Activated naive CD8-positive, alpha-beta T cell treated with anti-CD3 and anti-CD28 coated beads, Interleukin-2, amount 50 U/mL, for 24 hours (primary cell): Measurements from ENCODE around the gene ATP13A2.

Experiments
- ATAC-seq: fragments of 150-1000 bp; cut with Tn5 transposase; one replicate; pipeline ENCODE4 v1.10.0; 2021
- DNase-seq: peaks from one replicate; pipeline ENCODE4 v3.0.0; 2021
- H3K27ac Mint-ChIP-seq: one replicate; pipeline ENCODE4 v1.8.0; 2021; ENCODE audit warnings: mild to moderate bottlenecking, mixed read lengths
- H3K27me3 Mint-ChIP-seq: one replicate; pipeline ENCODE4 v1.8.0; 2021; ENCODE audit warnings: mixed read lengths
- H3K36me3 Mint-ChIP-seq: one replicate; pipeline ENCODE4 v1.8.0; 2021; ENCODE audit warnings: low read depth, mixed read lengths
- H3K4me1 Mint-ChIP-seq: one replicate; pipeline ENCODE4 v1.8.0; 2021; ENCODE audit warnings: mixed read lengths
- H3K4me3 Mint-ChIP-seq: one replicate; pipeline ENCODE4 v1.8.0; 2021; ENCODE audit warnings: mild to moderate bottlenecking, moderate library complexity, mixed read lengths
- H3K9me3 Mint-ChIP-seq: one replicate; pipeline ENCODE4 v1.8.0; 2021; ENCODE audit warnings: mixed read lengths

The ATP13A2 gene

DNA sequence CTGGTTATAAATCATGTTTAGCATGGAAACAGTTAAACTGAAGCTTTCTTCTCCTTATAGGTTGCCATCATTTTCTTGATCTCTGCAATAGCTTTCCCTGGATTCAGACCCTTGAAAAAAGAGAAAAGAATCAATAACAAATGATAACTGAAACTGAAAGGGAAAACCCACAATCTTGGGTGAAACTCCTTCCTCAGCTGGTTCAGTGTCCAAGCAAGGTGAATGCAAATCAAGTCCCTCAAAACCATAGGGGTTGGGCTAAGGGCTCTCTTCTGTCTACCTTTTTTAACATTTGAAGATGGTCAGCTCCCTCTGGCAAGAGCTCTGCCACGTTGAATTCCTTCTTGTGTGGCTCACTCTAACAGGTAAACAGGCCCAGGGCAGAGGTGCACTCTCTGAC, 7.1 kb upstream of the ATP13A2 start:
- ATAC-seq (no peak), DNase-seq (no peak)
- Mint-ChIP-seq H3K4me1 (peaks cover 9% of the 10 kb centered on the region), H3K9me3 (no peaks in the 10 kb centered on the region), H3K36me3 (peaks cover 34% of the 10 kb centered on the region), H3K27ac (peak overlapping the region; percentile 23), H3K4me3 (no peak overlapping the region), H3K27me3 (no peaks in the 10 kb centered on the region)

DNA sequence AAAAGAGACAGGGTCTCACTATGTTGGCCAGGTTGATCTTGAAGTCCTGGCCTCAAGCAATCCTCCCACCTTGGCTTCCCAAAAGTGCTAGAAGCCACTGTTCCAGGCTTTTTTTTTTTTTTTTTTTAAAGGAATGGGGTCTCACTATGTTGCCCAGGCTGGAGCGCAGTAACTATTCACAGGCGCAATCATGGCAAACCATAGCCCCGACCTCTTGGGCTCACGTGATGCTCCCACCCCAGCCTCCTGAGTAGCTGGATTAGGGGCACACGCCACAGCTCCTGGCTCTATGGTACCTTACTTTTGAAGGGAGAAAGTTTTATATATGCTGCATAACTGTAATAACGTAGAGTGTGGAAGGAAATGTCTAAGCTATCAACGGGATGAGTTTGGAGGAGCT, 5.7 kb upstream of the ATP13A2 start:
- H3K4me3 Mint-ChIP-seq = no peak overlapping the region
- ATAC-seq = no peak
- peaks cover 9% of the 10 kb centered on the region for H3K4me1 Mint-ChIP-seq
- peaks cover 4% of the 10 kb centered on the region for H3K27me3 Mint-ChIP-seq
- H3K36me3 Mint-ChIP-seq = peaks cover 29% of the 10 kb centered on the region
- no peaks in the 10 kb centered on the region for H3K9me3 Mint-ChIP-seq
- H3K27ac Mint-ChIP-seq = no peak overlapping the region
- DNase-seq = no peak

DNA sequence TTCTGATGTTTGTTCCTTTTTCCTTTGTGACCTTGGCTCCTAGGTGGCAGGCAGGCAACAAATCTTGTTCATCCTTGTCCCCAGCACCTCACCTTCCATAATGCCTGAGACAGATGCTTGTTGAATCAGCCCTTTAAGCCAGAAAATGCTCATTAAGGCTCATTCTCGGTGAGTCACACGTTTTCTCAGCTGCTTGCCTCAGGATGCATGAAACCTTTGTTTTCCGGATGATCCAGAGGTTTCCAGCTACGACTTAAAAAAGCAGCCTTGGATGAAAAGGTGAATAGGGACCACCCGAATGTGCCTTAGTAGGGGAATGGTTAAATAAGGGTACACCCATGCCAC, 4.6 kb upstream of the ATP13A2 start:
- Mint-ChIP-seq H3K27ac (no peak overlapping the region), H3K4me3 (no peak overlapping the region)
- DNase-seq = no peak

DNA sequence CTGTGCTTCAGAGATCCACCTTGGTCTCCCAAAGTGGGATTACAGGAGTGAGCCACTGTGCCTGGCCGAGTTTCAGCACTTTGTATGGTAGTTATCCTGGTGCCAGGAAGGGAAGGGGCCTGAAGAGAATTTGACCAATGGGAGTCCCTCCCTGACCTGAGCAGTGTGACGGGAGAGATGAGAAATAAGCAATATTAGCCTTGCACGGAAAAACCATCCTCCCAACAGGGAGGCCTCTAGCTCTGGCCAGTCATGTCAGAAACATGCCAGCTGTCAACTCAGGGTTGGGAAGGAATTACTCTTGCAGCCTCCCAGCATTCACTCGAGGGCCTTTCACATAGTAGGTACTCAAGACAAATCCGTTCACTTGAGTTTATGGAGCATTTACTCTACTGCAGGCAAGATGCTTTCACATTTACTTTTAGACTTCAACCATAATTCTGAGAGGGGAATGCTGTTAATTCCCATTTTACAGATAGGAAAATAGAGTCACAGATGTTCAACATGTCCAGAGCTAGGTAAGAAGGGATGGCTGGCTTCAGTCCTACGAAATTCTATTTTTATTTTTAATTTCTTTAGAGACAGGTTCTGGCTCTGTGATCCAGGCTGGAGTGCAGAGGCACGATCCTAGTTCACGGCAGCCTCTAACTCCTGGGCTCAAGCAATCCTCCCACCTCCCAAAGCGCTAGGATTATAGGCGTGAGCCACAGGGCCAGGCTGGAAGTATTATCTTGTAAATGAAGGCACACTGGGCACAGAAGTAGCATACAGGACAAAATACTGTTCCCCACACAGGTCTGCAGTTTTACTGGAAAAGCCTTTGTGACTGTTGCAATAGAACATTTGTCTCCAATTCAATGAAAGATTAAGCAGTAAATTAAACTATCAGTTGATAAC, 3.2 kb upstream of the ATP13A2 start:
- no peak overlapping the region for H3K27ac Mint-ChIP-seq
- peaks cover 4% of the 10 kb centered on the region for H3K27me3 Mint-ChIP-seq
- DNase-seq (no peak), ATAC-seq (no peak)
- H3K4me1 Mint-ChIP-seq = peaks cover 23% of the 10 kb centered on the region
- peaks cover 16% of the 10 kb centered on the region for H3K36me3 Mint-ChIP-seq
- H3K9me3 Mint-ChIP-seq = no peaks in the 10 kb centered on the region
- H3K4me3 Mint-ChIP-seq = no peak overlapping the region

More for the DNA sequence above, 4.6 kb upstream of the ATP13A2 start:
- peaks cover 24% of the 10 kb centered on the region for H3K36me3 Mint-ChIP-seq
- H3K27me3 Mint-ChIP-seq = peaks cover 4% of the 10 kb centered on the region
- H3K9me3 Mint-ChIP-seq = no peaks in the 10 kb centered on the region
- peaks cover 12% of the 10 kb centered on the region for H3K4me1 Mint-ChIP-seq
- ATAC-seq = no peak

DNA sequence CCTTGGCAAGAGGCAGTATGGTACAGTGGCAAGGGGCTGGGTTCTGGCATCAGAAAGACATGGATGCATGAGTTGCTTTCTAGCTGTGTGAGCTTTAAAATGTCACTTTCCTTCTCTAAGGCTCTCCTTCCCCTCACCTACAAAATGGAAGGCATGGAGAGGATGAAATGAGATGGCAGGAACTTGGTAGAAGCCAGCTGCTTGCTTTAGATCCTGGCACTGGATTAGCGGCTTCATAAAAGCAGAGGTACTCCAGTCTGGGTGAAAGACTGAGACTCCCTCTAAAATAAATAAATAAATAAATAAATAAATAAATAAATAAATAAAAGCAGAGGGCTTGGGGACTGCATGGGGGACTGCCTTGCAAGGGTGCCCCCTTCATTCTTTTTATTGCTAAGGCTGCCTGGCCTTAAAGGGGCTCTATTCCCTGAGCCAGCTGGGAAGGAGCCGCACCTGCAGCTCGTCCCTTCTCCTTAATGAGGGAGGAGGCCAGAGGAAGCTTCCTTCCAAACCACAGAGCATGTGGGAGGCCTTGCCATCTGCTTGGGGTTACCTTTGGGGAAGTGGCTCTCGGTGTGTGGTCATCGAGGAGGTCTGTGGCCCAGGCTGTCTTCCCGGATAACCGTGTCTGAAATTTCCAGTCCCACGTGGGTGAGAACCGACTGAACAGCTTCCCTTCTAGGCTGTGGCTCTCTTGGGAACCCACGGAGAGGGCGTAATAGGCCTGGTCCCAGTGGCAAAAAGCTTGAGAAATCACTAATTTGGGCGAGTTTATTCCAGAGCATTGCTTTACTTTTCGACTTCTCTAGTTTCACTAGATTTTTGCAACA, 2.0 kb upstream of the ATP13A2 start:
- no peak overlapping the region for H3K27ac Mint-ChIP-seq
- DNase-seq (no peak), ATAC-seq (no peak)
- H3K27me3 Mint-ChIP-seq = peaks cover 4% of the 10 kb centered on the region
- no peak overlapping the region for H3K4me3 Mint-ChIP-seq
- no peaks in the 10 kb centered on the region for H3K9me3 Mint-ChIP-seq
- peaks cover 21% of the 10 kb centered on the region for H3K4me1 Mint-ChIP-seq
- H3K36me3 Mint-ChIP-seq = peaks cover 4% of the 10 kb centered on the region

DNA sequence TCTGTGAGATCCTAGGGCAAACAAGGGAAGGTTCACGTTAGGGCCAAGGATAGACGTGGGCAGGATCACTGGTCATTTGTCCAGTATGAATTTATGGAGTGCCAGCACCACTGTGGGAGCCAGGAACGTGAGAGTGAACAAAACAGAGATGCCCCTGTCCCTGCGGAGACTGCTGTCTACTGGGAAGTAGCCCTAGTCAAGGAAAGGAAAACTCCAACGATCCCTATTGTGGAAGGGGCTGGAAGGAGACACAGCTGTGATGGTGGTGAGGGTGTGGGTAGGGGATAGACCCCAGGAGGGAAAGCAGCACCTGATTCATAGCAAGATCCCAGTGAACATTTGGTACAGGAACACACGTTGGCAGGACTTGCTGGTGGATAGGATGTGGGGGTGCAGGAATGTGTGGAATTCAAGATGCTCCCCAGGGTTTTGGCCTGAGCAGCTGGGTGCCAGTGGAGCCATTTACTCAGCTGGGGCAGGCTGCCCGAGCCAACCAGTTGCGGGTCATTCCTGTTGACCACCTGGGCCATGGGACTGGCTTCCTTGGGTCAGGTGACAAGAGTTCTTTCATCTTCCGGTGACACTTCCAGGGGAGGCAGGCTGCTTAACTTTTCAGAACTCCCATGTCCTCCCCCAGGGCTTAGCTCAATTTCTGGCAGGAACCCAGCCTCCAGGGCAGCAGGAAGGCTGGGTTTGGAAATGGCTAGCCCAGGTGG, 1.2 kb upstream of the ATP13A2 start:
- Mint-ChIP-seq H3K27ac (no peak overlapping the region), H3K4me1 (peaks cover 21% of the 10 kb centered on the region), H3K27me3 (peaks cover 4% of the 10 kb centered on the region), H3K4me3 (peak overlapping the region; percentile 8), H3K36me3 (no peaks in the 10 kb centered on the region), H3K9me3 (no peaks in the 10 kb centered on the region)
- ATAC-seq (no peak), DNase-seq (no peak)

DNA sequence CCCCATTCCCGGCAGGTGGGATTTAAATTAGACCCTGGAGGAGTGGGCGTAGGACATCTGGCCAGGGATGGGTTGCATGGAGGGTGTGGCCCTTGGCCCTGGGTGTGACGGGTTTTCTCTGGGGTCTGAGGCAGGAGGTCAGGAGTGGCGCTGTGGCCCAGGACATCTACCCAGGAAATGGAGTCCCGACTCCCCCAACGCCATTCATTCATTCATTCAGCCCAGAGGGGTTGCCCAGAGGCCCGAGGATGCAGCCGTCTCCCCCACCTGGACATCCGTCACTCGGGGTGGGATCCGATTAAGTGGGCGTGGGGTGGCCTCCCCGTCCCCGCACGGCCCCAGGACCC, 663 bp downstream of the ATP13A2 start:
- H3K27me3 Mint-ChIP-seq = peaks cover 4% of the 10 kb centered on the region
- no peak for ATAC-seq
- H3K27ac Mint-ChIP-seq = peak overlapping the region; percentile 42
- DNase-seq = no peak
- no peaks in the 10 kb centered on the region for H3K9me3 Mint-ChIP-seq
- H3K4me3 Mint-ChIP-seq = peak overlapping the region; percentile 82
- no peaks in the 10 kb centered on the region for H3K36me3 Mint-ChIP-seq
- H3K4me1 Mint-ChIP-seq = peaks cover 21% of the 10 kb centered on the region

DNA sequence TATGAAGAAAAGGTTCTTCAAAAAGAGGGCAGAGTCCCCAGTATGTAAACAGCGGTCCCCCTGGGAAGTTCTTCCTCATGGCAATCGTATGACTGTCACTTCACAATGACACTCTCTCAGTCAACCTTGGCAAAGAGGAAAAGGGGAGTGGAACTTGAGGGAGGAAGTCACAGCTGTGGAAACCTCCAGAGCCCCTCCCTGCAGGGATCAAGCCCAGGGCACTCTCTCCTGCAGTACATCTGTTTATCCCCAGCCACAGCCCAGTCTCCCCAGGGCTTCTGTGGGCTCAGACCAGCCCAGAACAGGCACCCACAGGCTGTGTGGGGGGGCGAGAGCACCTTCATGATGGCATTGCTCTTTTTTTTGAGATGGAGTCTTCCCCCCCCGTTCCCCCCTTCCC, 2.0 kb downstream of the ATP13A2 start:
- Mint-ChIP-seq H3K36me3 (no peaks in the 10 kb centered on the region), H3K9me3 (no peaks in the 10 kb centered on the region), H3K4me1 (peaks cover 21% of the 10 kb centered on the region), H3K4me3 (no peak overlapping the region), H3K27me3 (peaks cover 4% of the 10 kb centered on the region), H3K27ac (no peak overlapping the region)
- no peak for ATAC-seq
- DNase-seq = no peak

DNA sequence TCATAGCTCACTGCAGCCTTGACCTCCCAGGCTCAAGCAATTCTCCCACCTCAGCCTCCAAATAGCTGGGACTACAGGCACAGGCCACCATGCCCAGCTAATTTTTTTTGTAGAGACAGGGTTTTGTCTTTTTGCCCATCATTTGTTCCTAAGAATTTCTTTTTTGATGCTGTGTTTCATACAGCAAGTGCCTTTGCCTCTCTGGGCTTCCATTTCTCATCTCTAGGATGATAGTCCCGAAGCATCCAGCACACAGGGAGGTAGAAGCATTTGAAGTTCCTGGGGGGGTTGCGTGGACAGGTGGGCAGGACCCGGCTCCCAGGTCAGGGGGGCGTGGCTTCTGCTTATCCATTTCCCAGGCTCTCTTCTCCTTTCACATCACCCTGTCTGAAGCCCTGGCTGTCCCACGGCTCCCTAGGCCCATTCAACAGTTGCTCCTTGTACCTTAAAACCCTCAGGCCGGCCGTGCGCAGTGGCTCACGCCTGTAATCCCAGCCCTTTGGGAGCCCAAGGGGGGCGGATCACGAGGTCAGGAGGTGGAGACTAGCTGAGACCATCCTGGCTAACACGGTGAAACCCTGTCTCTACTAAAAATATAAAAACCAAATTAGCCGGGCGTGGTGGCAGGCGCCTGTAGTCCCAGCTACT, 3.4 kb downstream of the ATP13A2 start:
- Mint-ChIP-seq H3K27me3 (peaks cover 4% of the 10 kb centered on the region), H3K9me3 (no peaks in the 10 kb centered on the region), H3K27ac (no peak overlapping the region), H3K4me1 (peaks cover 21% of the 10 kb centered on the region), H3K36me3 (peaks cover 7% of the 10 kb centered on the region), H3K4me3 (no peak overlapping the region)
- no peak for ATAC-seq
- no peak for DNase-seq

DNA sequence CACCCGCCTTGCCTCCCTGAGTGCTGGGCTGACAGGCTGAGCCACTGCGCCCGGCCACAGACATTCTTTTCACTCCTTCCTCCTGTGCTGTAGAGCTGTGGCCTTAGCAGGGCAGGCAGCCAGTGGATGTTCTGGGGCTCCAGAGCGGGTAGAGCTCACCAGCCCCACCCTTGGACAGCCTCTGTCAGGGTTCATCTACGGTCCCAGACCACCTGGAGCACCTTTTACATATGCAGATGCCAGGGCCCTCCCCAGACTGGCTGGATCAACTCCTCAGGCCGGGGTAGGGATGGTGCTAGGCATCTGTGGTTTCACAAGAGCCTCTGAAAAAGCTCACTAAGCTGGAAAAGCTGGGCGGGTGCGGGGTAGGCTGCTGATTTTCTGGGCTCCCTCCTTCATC, 4.6 kb downstream of the ATP13A2 start:
- Mint-ChIP-seq H3K4me3 (no peak overlapping the region), H3K36me3 (peaks cover 7% of the 10 kb centered on the region), H3K9me3 (no peaks in the 10 kb centered on the region), H3K4me1 (peaks cover 20% of the 10 kb centered on the region), H3K27ac (no peak overlapping the region), H3K27me3 (no peaks in the 10 kb centered on the region)
- no peak for DNase-seq
- no peak for ATAC-seq

DNA sequence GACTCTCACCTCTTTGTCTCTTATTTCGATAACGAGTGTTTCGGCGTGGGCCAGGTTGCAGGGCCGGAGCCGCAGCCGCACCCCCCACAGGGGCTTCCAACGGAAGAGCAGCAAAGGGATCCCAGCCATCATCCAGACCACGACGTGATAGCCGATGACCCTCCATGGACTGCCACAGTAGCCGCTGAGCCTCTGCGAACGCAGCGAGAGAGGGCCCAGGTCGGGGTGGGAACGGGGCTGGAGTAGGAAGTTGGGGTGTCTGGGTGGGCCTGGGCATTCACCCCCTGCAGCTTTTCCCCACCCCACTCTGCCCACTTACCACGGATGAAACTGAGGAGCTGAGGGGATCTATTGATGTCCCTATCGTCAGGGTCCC, 6.4 kb downstream of the ATP13A2 start:
- peaks cover 11% of the 10 kb centered on the region for H3K4me1 Mint-ChIP-seq
- no peak overlapping the region for H3K4me3 Mint-ChIP-seq
- peaks cover 10% of the 10 kb centered on the region for H3K36me3 Mint-ChIP-seq
- H3K27me3 Mint-ChIP-seq = no peaks in the 10 kb centered on the region
- no peaks in the 10 kb centered on the region for H3K9me3 Mint-ChIP-seq
- DNase-seq (no peak), ATAC-seq (no peak)
- no peak overlapping the region for H3K27ac Mint-ChIP-seq

DNA sequence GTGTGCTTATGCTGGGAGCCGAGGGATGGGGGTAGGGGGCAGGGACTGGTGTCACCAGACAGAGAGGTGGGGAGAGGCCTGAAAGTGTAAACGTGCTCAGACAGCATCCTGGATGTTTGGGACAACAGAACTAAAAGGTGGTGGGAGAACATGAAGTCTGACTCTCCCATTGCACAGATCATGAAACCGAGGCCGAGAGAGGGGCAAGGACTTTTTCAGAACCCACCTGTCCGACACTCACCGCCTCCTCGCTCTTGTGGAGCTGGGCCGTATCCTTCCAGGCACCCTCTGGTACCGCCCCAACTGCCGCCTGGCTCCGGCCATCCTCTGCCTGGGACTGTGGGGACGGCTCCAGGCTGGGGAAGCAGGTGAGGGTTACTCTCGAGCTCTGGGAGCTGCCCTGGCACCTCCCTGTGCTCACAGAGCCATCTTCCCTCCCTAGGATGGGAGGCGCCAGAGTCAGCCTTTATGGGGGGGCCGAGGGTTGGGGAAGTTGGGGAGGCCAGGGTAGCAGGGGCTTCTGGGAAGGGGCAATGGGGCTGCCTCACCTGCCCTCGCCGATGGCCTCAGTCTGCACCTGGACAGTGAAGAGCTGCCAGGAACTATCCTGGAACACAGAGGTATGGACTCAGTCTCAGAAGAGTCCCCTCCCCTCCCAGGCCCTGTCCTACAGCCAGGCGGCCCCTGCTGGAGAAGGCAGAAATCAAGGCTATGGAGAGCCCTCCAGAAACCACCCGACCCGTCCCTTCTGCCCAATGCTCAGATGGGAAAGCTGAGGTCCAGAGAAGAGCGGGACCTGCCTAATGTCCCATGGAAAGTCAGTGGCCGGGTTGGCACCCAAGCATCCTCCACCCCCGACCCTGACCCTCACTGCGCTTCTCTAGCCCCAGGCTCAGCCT, 7.0 kb downstream of the ATP13A2 start:
- Mint-ChIP-seq H3K36me3 (peaks cover 10% of the 10 kb centered on the region), H3K9me3 (no peaks in the 10 kb centered on the region), H3K27ac (no peak overlapping the region), H3K27me3 (no peaks in the 10 kb centered on the region), H3K4me1 (peaks cover 4% of the 10 kb centered on the region), H3K4me3 (no peak overlapping the region)
- ATAC-seq = no peak
- no peak for DNase-seq

DNA sequence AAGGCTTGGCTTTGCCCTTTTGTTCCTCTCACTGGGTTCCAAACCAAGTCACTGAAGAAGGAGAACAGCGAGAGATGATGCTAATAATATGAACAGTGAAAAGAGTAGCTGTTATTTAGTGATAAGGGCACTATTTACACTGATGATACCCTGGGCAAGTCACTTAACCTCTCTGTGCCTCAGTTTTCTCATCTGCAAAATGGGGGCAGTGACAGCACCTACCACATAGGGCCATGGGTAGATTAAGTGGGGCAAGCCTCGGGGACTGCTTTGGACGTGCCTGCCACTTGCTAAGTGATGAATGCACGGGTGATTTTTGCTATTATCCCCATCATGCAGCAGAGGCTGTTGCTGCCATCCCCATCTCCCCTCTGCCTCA, 9.2 kb downstream of the ATP13A2 start:
- peaks cover 15% of the 10 kb centered on the region for H3K36me3 Mint-ChIP-seq
- no peak for ATAC-seq

More for the DNA sequence above, 9.2 kb downstream of the ATP13A2 start:
- H3K27me3 Mint-ChIP-seq = no peaks in the 10 kb centered on the region
- no peak for DNase-seq
- no peak overlapping the region for H3K4me3 Mint-ChIP-seq
- no peak overlapping the region for H3K27ac Mint-ChIP-seq
- no peaks in the 10 kb centered on the region for H3K9me3 Mint-ChIP-seq
- no peaks in the 10 kb centered on the region for H3K4me1 Mint-ChIP-seq
